ENCODE data around the gene STARD10. TPM values are rescaled to one million over a fixed set of nuclear protein-coding genes. Genes with fewer than 3 reads are reported as not detected.

STARD10 gene
- total and polyA plus RNA-seq, 8 donors, result 83.8 to 146 (median 114) TPM

GRCh38 chr11:72706579-72706978 lies 87.3 kb downstream of the STARD10 start:
- DNase-seq, result no peak
- H3K4me3 ChIP-seq, result no peak overlapping the region
- ATAC-seq, result no peak
- intact Hi-C loops (cut with DNase I), result no loop called here
- H3K36me3 ChIP-seq, result peaks cover 0 to 100% of the 10 kb centered on the region in 2 donors
- H3K27ac ChIP-seq, result no peak overlapping the region
- no peaks in the 10 kb centered on the region for H3K9me3 ChIP-seq
- no peak for TF ChIP-seq CTCF (IDR thresholded peaks at IDR 0.05)
- H3K4me1 ChIP-seq, result peaks cover 0 to 8% of the 10 kb centered on the region in 2 donors
- H3K27me3 ChIP-seq, result no peaks in the 10 kb centered on the region

DNA sequence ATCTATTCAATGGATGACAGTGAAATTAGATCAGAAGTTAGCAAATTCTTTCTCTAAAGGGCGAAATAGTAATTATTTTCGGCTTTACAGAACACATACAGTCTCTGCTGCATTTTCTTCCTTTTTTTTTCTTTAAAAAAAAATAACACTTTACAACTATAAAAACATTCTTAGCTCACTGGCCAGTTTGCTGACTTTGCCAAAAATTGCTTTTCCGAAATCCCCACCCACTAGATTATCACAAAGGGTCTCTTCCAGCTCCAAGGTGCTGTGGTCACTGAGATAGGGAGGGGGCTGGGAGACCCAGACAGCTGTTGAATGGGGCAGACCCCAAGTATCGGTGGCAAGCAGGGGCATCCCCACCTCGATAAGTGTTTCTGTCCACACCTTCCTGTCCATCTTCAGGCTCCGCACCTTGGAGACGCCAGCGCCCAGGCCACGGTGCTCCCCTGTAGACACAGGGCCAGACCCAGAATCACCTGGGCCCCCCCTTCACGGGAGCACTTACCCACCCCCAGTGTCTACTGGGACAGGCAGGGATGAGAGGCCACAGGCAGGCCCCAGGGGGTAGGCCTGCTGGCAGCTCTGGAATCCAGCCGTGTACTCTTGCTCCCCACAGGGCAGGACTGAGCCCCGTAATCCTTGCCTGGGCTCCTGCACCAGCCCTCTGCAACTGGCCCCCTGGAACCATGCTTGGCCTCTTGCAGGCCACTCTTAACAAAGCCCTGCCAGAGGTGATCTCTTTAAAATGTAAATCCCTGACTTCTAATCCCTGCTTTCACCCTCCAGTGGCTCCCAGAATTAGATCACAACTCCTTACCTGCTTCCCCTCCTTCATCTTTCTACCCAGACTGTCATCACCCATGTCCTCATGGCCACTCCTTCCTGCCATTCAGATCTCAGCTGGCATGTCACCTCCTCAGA lies 88.1 kb downstream of the STARD10 start:
- H3K9me3 ChIP-seq, result no peaks in the 10 kb centered on the region
- DNase-seq, result no peak
- TF ChIP-seq CTCF (IDR thresholded peaks at IDR 0.05), result no peak
- no peaks in the 10 kb centered on the region for H3K27me3 ChIP-seq
- peaks cover 0 to 100% of the 10 kb centered on the region in 2 donors for H3K36me3 ChIP-seq
- intact Hi-C loops (cut with DNase I), result no loop called here
- ATAC-seq, result no peak
- H3K4me3 ChIP-seq, result no peak overlapping the region
- no peak overlapping the region for H3K27ac ChIP-seq
- peaks cover 0 to 8% of the 10 kb centered on the region in 2 donors for H3K4me1 ChIP-seq

- Histone ChIP-seq H3K27ac (no peak overlapping the region), H3K4me3 (no peak overlapping the region), H3K36me3 (peaks cover 0 to 100% of the 10 kb centered on the region in 2 donors), H3K4me1 (peaks cover 0 to 8% of the 10 kb centered on the region in 2 donors), H3K9me3 (no peaks in the 10 kb centered on the region), H3K27me3 (no peaks in the 10 kb centered on the region)
- TF ChIP-seq CTCF (IDR thresholded peaks at IDR 0.05), result no peak
- ATAC-seq (no peak), DNase-seq (no peak)
- intact Hi-C loops (cut with DNase I), result no loop called here
Measured at GRCh38 chr11:72704783-72705265, 89.0 kb downstream of the STARD10 start.

Small RNA genes within 50 kb of the gene (microRNA-seq; reads per million reads assigned to microRNA genes)
- gene MIR4692, result 0 to 0.14 reads per million in 2 donors

Other genes with a start within 250 kb of the STARD10 start
- gene PDE2A, start 119.6 kb downstream of the STARD10 start, total RNA-seq, result 10 to 100 TPM in 1 of 2 donors, 1 to 10 TPM in 1; 9.7 to 13.8 TPM
- gene PDE2A, start 119.6 kb downstream of the STARD10 start, polyA plus RNA-seq (ENCODE audit: insufficient read length in 6 of 6), result 10 to 100 TPM in 3 of 6 donors, 1 to 10 TPM in 3; 8.4 to 13.2 (median 11.1) TPM
- gene ARAP1, start 41.6 kb downstream of the STARD10 start, total RNA-seq, result 100 to 1,000 TPM; 172 to 222 TPM
- 100 to 1,000 TPM in 2 of 6 donors, 10 to 100 TPM in 4; 80.0 to 113 (median 90.8) TPM for gene ARAP1, start 41.6 kb downstream of the STARD10 start, polyA plus RNA-seq (ENCODE audit: insufficient read length in 6 of 6)
- 10 to 100 TPM; 41.5 to 87.3 TPM for gene ATG16L2, start 20.4 kb upstream of the STARD10 start, total RNA-seq
- gene ATG16L2, start 20.4 kb upstream of the STARD10 start, polyA plus RNA-seq (ENCODE audit: insufficient read length in 6 of 6), result 10 to 100 TPM; 43.1 to 56.5 (median 50.3) TPM

All from left lung (tissue), 10 donors.